ENCODE results near the gene ERC2.

ERC2 gene

GRCh38 chr3:55650011-55650410 lies 818.3 kb downstream of the ERC2 start:
- DNase-seq, result no peak

GRCh38 chr3:55649554-55649953 lies 818.7 kb downstream of the ERC2 start:
- DNase-seq, result no peak

- no peak for DNase-seq
Measured at GRCh38 chr3:55648591-55649318, 819.5 kb downstream of the ERC2 start.

GRCh38 chr3:55647670-55648069 lies 820.6 kb downstream of the ERC2 start:
- DNase-seq, result no peak

GRCh38 chr3:55647063-55647462 lies 821.2 kb downstream of the ERC2 start:
- no peak for DNase-seq

GRCh38 chr3:55646121-55646520 lies 822.1 kb downstream of the ERC2 start:
- no peak for DNase-seq

- DNase-seq, result no peak
Measured at GRCh38 chr3:55645422-55645821, 822.8 kb downstream of the ERC2 start.

GRCh38 chr3:55643283-55643682 lies 825.0 kb downstream of the ERC2 start:
- no peak for DNase-seq

- DNase-seq, result no peak
Measured at GRCh38 chr3:55641964-55642363, 826.3 kb downstream of the ERC2 start.

GRCh38 chr3:55639896-55640765 lies 828.1 kb downstream of the ERC2 start:
- DNase-seq, result no peak

- DNase-seq, result no peak
Measured at GRCh38 chr3:55639143-55639542, 829.1 kb downstream of the ERC2 start.

- no peak for DNase-seq
Measured at GRCh38 chr3:55637906-55638638, 830.2 kb downstream of the ERC2 start.

- no peak for DNase-seq
Measured at GRCh38 chr3:55636300-55637195, 831.7 kb downstream of the ERC2 start.

- DNase-seq, result no peak
Measured at GRCh38 chr3:55634345-55634744, 833.9 kb downstream of the ERC2 start.

GRCh38 chr3:55633333-55633732 lies 834.9 kb downstream of the ERC2 start:
- DNase-seq, result no peak

GRCh38 chr3:55631766-55632331 lies 836.4 kb downstream of the ERC2 start:
- DNase-seq, result no peak

GRCh38 chr3:55630921-55631299 lies 837.4 kb downstream of the ERC2 start:
- no peak for DNase-seq

GRCh38 chr3:55630280-55630920 lies 837.9 kb downstream of the ERC2 start:
- DNase-seq, result no peak

GRCh38 chr3:55629432-55629831 lies 838.8 kb downstream of the ERC2 start:
- DNase-seq, result no peak

GRCh38 chr3:55626279-55626665 lies 842.0 kb downstream of the ERC2 start:
- no peak for DNase-seq

GRCh38 chr3:55624238-55624637 lies 844.0 kb downstream of the ERC2 start:
- DNase-seq, result no peak

- DNase-seq, result no peak
Measured at GRCh38 chr3:55623786-55624185, 844.5 kb downstream of the ERC2 start.
